HepG2 (cell line): ENCODE measurements around the gene FKBP5. TPM values are rescaled to one million over a fixed set of nuclear protein-coding genes. Genes with fewer than 3 reads are reported as not detected.

Source experiments
- CREB3 ChIP-seq: sonication (generic); formaldehyde crosslinking; IDR thresholded peaks from 2 replicates; pipeline ENCODE4 v1.5.0; 2020; ENCODE audit warnings: missing genetic modification reagents
- FOXM1 ChIP-seq: sonication (generic); formaldehyde crosslinking; IDR thresholded peaks from 2 replicates; pipeline ENCODE4 v1.5.0; 2020; ENCODE audit warnings: missing genetic modification reagents
- GATAD2A ChIP-seq: IDR thresholded peaks from 2 replicates; pipeline ENCODE4 v1.6.1; 2016
- JUND ChIP-seq: sonication (generic); formaldehyde crosslinking; IDR thresholded peaks from 2 replicates; pipeline ENCODE4 v1.8.0; 2022; ENCODE audit warnings: mild to moderate bottlenecking, missing genetic modification reagents
- MED1 ChIP-seq: sonication (generic); formaldehyde crosslinking; IDR thresholded peaks from 2 replicates; pipeline ENCODE4 v1.4.0; 2020; ENCODE audit warnings: missing genetic modification reagents
- PAX8 ChIP-seq: sonication (generic); formaldehyde crosslinking; IDR thresholded peaks from 2 replicates; pipeline ENCODE4 v1.8.0; 2022; ENCODE audit warnings: mild to moderate bottlenecking, missing genetic modification reagents, borderline replicate concordance
- PAXIP1 ChIP-seq: sonication (generic); formaldehyde crosslinking; conservative IDR thresholded peaks from 2 replicates; pipeline ENCODE4 v1.4.0; 2020; ENCODE audit warnings: mild to moderate bottlenecking, missing genetic modification reagents, moderate library complexity
- PCBP2 ChIP-seq: fragments of 200-400 bp; formaldehyde crosslinking; optimal IDR thresholded peaks from 2 replicates; pipeline ENCODE3; 2018; ENCODE audit warnings: low read length, low read depth; ENCODE audit not compliant: poor library complexity, severe bottlenecking
- PREB ChIP-seq: sonication (generic); formaldehyde crosslinking; IDR thresholded peaks from 2 replicates; pipeline ENCODE4 v1.4.0; 2020; ENCODE audit warnings: missing genetic modification reagents
- RCOR2 ChIP-seq: IDR thresholded peaks from 2 replicates; pipeline ENCODE4 v1.6.1; 2016; ENCODE audit warnings: missing biosample characterization, missing genetic modification reagents
- SOX6 ChIP-seq, 2 experiments: fragments of 450-650 bp in 1 of 2; sonication (generic) in 1 of 2; formaldehyde crosslinking in 1 of 2; IDR thresholded peaks; 2 replicates each; pipeline versions ENCODE4 v1.4.0 to v1.6.1; 2017 to 2020; ENCODE audit warnings: antibody characterized with exemption in 1 of 2, mild to moderate bottlenecking in 1 of 2, missing genetic modification reagents in 1 of 2
- THYN1 ChIP-seq: sonication (generic); formaldehyde crosslinking; IDR thresholded peaks from 2 replicates; pipeline ENCODE4 v1.8.1; 2023; ENCODE audit warnings: low read depth, mild to moderate bottlenecking, moderate library complexity, missing genetic modification reagents, borderline replicate concordance
- YY1 ChIP-seq: IDR thresholded peaks from 2 replicates; pipeline ENCODE4 v1.6.1; 2011; ENCODE audit warnings: low read length, low read depth, moderate library complexity, mild to moderate bottlenecking; ENCODE audit not compliant: insufficient read depth, insufficient replicate concordance
- ZBTB26 ChIP-seq: IDR thresholded peaks from 2 replicates; pipeline ENCODE4 v1.6.1; 2016; ENCODE audit warnings: missing compliant biosample characterization, missing genetic modification reagents, borderline replicate concordance
- ZIK1 ChIP-seq: sonication (generic); formaldehyde crosslinking; IDR thresholded peaks from 2 replicates; pipeline ENCODE4 v1.5.0; 2020; ENCODE audit warnings: mild to moderate bottlenecking, low read depth, missing genetic modification reagents, borderline replicate concordance
- ZMYM4 ChIP-seq: sonication (generic); formaldehyde crosslinking; IDR thresholded peaks from 2 replicates; pipeline ENCODE4 v1.8.1; 2023; ENCODE audit warnings: mild to moderate bottlenecking, missing genetic modification reagents
- ZNF615 ChIP-seq: sonication (generic); formaldehyde crosslinking; IDR thresholded peaks from 2 replicates; pipeline ENCODE4 v1.5.0; 2020; ENCODE audit warnings: mild to moderate bottlenecking, missing genetic modification reagents, borderline replicate concordance
- ZNF883 ChIP-seq: sonication (generic); formaldehyde crosslinking; IDR thresholded peaks from 2 replicates; pipeline ENCODE4 v1.5.1; 2020; ENCODE audit warnings: mild to moderate bottlenecking, missing genetic modification reagents; ENCODE audit errors: not compliant biosample characterization
- polyA plus RNA-seq, 8 experiments: library from polyadenylated mRNA; depleted of rRNA in 3 of 8; stranded (reverse) in 7 of 8; unstranded in 1 of 8; fragments of >200 nt; fragmentation: Illumina TruSeq in 4 of 8; extraction: Trizol in 4 of 8; gene quantifications; 2 replicates each; pipeline versions ENCODE4 v1.2.1 to v1.2.3, GENCODE V29; 2011 to 2016; ENCODE audit warnings: low read depth in 4 of 8, missing spikeins in 1 of 8, mixed read lengths in 1 of 8; ENCODE audit not compliant: insufficient read depth in 1 of 8
- total RNA-seq, 5 experiments: library from RNA; depleted of rRNA; stranded (reverse); fragments of >200 nt; fragmentation: Illumina TruSeq; extraction: Trizol; gene quantifications; 2 replicates each; pipeline ENCODE4 v1.2.3, GENCODE V29; 2016; ENCODE audit warnings: low read depth in 1 of 5
- TF ChIP-seq, protein P1 (sequence below): sonication (generic); formaldehyde crosslinking; IDR thresholded peaks from 2 replicates; pipeline ENCODE4 v1.5.0; 2020; ENCODE audit warnings: mild to moderate bottlenecking, missing genetic modification reagents
- TF ChIP-seq, protein P2 (sequence below): sonication (generic); formaldehyde crosslinking; IDR thresholded peaks from 2 replicates; pipeline ENCODE4 v1.5.0; 2020; ENCODE audit warnings: missing genetic modification reagents, mild to moderate bottlenecking, borderline replicate concordance

FKBP5 gene
- total and polyA plus RNA-seq, 2 of the 13 experiments (the other 11 are each of a cell fraction or from before 2014, with no cell fraction given): 8.0 to 17.4 TPM

GRCh38 chr6:35711731-35712130 lies 23.0 kb upstream of the FKBP5 start (continued):
- peak; percentile 26; the same call in 1 of the 2 replicates for TF ChIP-seq ZBTB26 (CRISPR knock-in tag)
- TF ChIP-seq PCBP2: no peak
- TF ChIP-seq ZIK1: no peak
- TF ChIP-seq SOX6 (IDR thresholded peaks at IDR 0.05): no peak
- no peak for TF ChIP-seq SOX6 (CRISPR knock-in tag; IDR thresholded peaks at IDR 0.05)
- no peak for TF ChIP-seq YY1
- TF ChIP-seq, protein P1, sequence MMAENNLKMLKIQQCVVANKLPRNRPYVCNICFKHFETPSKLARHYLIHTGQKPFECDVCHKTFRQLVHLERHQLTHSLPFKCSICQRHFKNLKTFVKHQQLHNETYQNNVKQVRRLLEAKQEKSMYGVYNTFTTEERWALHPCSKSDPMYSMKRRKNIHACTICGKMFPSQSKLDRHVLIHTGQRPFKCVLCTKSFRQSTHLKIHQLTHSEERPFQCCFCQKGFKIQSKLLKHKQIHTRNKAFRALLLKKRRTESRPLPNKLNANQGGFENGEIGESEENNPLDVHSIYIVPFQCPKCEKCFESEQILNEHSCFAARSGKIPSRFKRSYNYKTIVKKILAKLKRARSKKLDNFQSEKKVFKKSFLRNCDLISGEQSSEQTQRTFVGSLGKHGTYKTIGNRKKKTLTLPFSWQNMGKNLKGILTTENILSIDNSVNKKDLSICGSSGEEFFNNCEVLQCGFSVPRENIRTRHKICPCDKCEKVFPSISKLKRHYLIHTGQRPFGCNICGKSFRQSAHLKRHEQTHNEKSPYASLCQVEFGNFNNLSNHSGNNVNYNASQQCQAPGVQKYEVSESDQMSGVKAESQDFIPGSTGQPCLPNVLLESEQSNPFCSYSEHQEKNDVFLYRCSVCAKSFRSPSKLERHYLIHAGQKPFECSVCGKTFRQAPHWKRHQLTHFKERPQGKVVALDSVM (CRISPR knock-in tag): peak; percentile 85
- TF ChIP-seq ZNF883 (CRISPR knock-in tag): no peak
- TF ChIP-seq JUND (CRISPR knock-in tag): no peak
- no peak for TF ChIP-seq ZNF615
- TF ChIP-seq ZMYM4 (CRISPR knock-in tag): no peak
- TF ChIP-seq RCOR2 (CRISPR knock-in tag): no peak
- TF ChIP-seq PAX8: no peak
- TF ChIP-seq MED1 (CRISPR knock-in tag): peak; percentile 28; the same call in 1 of the 2 replicates
- no peak for TF ChIP-seq PREB (CRISPR knock-in tag)
- TF ChIP-seq FOXM1 (CRISPR knock-in tag): no peak
- TF ChIP-seq GATAD2A: peak; percentile 39; the same call in 1 of the 2 replicates
- 0 out of 2 replicates have a peak, but pooled peaks have one; percentile 16 for TF ChIP-seq PAXIP1
- TF ChIP-seq, protein P2, sequence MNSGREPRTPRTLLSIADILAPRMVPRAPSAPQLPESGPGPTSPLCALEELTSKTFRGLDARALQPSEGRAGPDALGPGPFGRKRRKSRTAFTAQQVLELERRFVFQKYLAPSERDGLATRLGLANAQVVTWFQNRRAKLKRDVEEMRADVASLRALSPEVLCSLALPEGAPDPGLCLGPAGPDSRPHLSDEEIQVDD (CRISPR knock-in tag): no peak
- no peak for TF ChIP-seq CREB3
- no peak for TF ChIP-seq THYN1 (CRISPR knock-in tag)
